ENCODE measurements around the gene DGLUCY.
A peak's percentile ranks its signal among the peaks of the same experiment; 100 is the strongest.
"Not testable (repeated sequence)": the region's sequence is repeated elsewhere in the genome, so short reads cannot be mapped to it uniquely, and the experiment has no call there.

DGLUCY gene

GRCh38 chr14:91263329-91263728, 149.5 kb downstream of the DGLUCY start:
- TF ChIP-seq, protein P1, sequence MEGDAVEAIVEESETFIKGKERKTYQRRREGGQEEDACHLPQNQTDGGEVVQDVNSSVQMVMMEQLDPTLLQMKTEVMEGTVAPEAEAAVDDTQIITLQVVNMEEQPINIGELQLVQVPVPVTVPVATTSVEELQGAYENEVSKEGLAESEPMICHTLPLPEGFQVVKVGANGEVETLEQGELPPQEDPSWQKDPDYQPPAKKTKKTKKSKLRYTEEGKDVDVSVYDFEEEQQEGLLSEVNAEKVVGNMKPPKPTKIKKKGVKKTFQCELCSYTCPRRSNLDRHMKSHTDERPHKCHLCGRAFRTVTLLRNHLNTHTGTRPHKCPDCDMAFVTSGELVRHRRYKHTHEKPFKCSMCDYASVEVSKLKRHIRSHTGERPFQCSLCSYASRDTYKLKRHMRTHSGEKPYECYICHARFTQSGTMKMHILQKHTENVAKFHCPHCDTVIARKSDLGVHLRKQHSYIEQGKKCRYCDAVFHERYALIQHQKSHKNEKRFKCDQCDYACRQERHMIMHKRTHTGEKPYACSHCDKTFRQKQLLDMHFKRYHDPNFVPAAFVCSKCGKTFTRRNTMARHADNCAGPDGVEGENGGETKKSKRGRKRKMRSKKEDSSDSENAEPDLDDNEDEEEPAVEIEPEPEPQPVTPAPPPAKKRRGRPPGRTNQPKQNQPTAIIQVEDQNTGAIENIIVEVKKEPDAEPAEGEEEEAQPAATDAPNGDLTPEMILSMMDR (IDR thresholded peaks at IDR 0.05) = no peak
- DNase-seq = no peak
- H3K4me3 ChIP-seq = no peak overlapping the region
- H3K9me3 ChIP-seq = no peaks in the 10 kb centered on the region
- no peaks in the 10 kb centered on the region for H3K36me3 ChIP-seq
- intact Hi-C loops (cut with DNase I; ENCODE audit: low total_unique reads) = no loop called here
- peaks cover 0 to 31% of the 10 kb centered on the region in 2 donors for H3K27me3 ChIP-seq
- no peak overlapping the region for H3K27ac ChIP-seq
- H3K4me1 ChIP-seq = peaks cover 0 to 9% (median 8%) of the 10 kb centered on the region in 4 donors

GRCh38 chr14:91264151-91265150, 150.6 kb downstream of the DGLUCY start:
- no peaks in the 10 kb centered on the region for H3K9me3 ChIP-seq
- intact Hi-C loops (cut with DNase I; ENCODE audit: low total_unique reads) = no loop called here
- H3K36me3 ChIP-seq = no peaks in the 10 kb centered on the region
- peaks cover 0 to 14% (median 11%) of the 10 kb centered on the region in 4 donors for H3K4me1 ChIP-seq
- H3K27me3 ChIP-seq = peaks cover 0 to 28% of the 10 kb centered on the region in 2 donors
- TF ChIP-seq, protein P1 (IDR thresholded peaks at IDR 0.05) = no peak
- no peak for DNase-seq
- peak overlapping the region; percentile 22 to 51 for H3K4me3 ChIP-seq
- no peak overlapping the region for H3K27ac ChIP-seq

DNA sequence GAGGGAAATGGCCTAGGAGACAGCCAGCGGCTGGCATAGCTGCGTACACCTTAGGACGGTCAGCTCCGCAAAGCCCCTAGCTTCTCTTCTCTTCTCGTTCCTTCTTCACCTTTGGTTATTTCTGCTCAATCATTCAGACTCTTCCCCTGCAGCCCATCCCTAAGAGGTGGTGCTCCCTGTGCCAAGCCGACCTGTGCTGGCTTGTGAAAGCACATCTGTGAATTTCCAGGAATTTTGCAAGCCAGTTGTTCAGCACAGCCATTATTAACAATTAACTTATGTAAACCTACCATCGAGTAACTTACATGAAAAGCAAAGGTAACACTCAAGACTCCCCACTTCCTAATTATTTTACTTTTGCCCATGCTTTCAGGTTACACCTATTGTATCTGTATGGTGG, 151.5 kb downstream of the DGLUCY start:
- peaks cover 0 to 19% (median 16%) of the 10 kb centered on the region in 4 donors for H3K4me1 ChIP-seq
- H3K4me3 ChIP-seq = no peak overlapping the region
- H3K36me3 ChIP-seq = no peaks in the 10 kb centered on the region
- no peaks in the 10 kb centered on the region for H3K9me3 ChIP-seq
- intact Hi-C loops (cut with DNase I; ENCODE audit: low total_unique reads) = no loop called here
- peaks cover 0 to 26% of the 10 kb centered on the region in 2 donors for H3K27me3 ChIP-seq
- TF ChIP-seq, protein P1 (IDR thresholded peaks at IDR 0.05) = no peak
- no peak for DNase-seq
- no peak overlapping the region for H3K27ac ChIP-seq

GRCh38 chr14:91266276-91266675, 152.4 kb downstream of the DGLUCY start:
- H3K36me3 ChIP-seq; H3K9me3 ChIP-seq; H3K4me3 ChIP-seq; H3K27ac ChIP-seq; intact Hi-C loops (cut with DNase I; ENCODE audit: low total_unique reads); DNase-seq: not testable (repeated sequence)
- H3K27me3 ChIP-seq = peaks cover 0 to 26% of the 10 kb centered on the region in 2 donors
- peaks cover 0 to 19% (median 16%) of the 10 kb centered on the region in 4 donors for H3K4me1 ChIP-seq

GRCh38 chr14:91267965-91268437, 154.1 kb downstream of the DGLUCY start:
- peaks cover 0 to 26% of the 10 kb centered on the region in 2 donors for H3K27me3 ChIP-seq
- intact Hi-C loops (cut with DNase I; ENCODE audit: low total_unique reads) = no loop called here
- H3K27ac ChIP-seq = no peak overlapping the region
- no peaks in the 10 kb centered on the region for H3K36me3 ChIP-seq
- no peak for DNase-seq
- H3K4me1 ChIP-seq = peaks cover 0 to 19% (median 16%) of the 10 kb centered on the region in 4 donors
- H3K4me3 ChIP-seq = no peak overlapping the region
- H3K9me3 ChIP-seq = no peaks in the 10 kb centered on the region
- TF ChIP-seq, protein P1 (IDR thresholded peaks at IDR 0.05) = no peak

All from tibial artery (tissue), 4 donors.